Lower leg skin (tissue), 3 donors: Measurements from ENCODE around the gene CHMP1A.

Experiments used
- CTCF ChIP-seq, 3 donors: fragments of 450-650 bp; IDR thresholded peaks; one replicate each; pipeline ENCODE4 v1.5.1; 2016; ENCODE audit warnings: antibody characterized with exemption in 3 of 3, mild to moderate bottlenecking in 3 of 3, moderate library complexity in 2 of 3
- POLR2A ChIP-seq, 2 donors: fragments of 450-650 bp; IDR thresholded peaks; one replicate each; pipeline ENCODE4 v1.6.1; 2016 to 2017; ENCODE audit warnings: antibody characterized with exemption in 2 of 2, mild to moderate bottlenecking in 1 of 2, moderate library complexity in 1 of 2

- TF ChIP-seq CTCF (IDR thresholded peaks at IDR 0.05) (no peak), POLR2A (IDR thresholded peaks at IDR 0.05) (no peak)
Measured at GRCh38 chr16:89661215-89661614, 3.7 kb upstream of the CHMP1A start.
